ENCODE data around the gene GC.
A peak's percentile ranks its signal among the peaks of the same experiment; 100 is the strongest.
"Not testable (repeated sequence)": the region's sequence is repeated elsewhere in the genome, so short reads cannot be mapped to it uniquely, and the experiment has no call there.

GC gene

GRCh38 chr4:71765350-71765749 is 18.5 kb downstream of the GC start:
- DNase-seq, result no peak

- no peak for DNase-seq
Measured at GRCh38 chr4:71752383-71753042, 31.4 kb downstream of the GC start.

GRCh38 chr4:71749008-71749594 is 34.8 kb downstream of the GC start:
- DNase-seq, result no peak

GRCh38 chr4:71746379-71746778 is 37.5 kb downstream of the GC start:
- DNase-seq, result no peak

- not testable (repeated sequence) for DNase-seq
Measured at GRCh38 chr4:71738782-71739181, 45.1 kb downstream of the GC start.

- DNase-seq, result no peak
Measured at GRCh38 chr4:71732706-71733105, 51.2 kb downstream of the GC start.

- DNase-seq, result no peak
Measured at GRCh38 chr4:71732066-71732465, 51.8 kb downstream of the GC start.

GRCh38 chr4:71729856-71730255 is 54.0 kb downstream of the GC start:
- DNase-seq, result no peak

- DNase-seq, result peak; percentile 18
Measured at GRCh38 chr4:71713611-71714203, 70.2 kb downstream of the GC start.

- DNase-seq, result no peak
Measured at GRCh38 chr4:71711985-71712348, 71.9 kb downstream of the GC start.

GRCh38 chr4:71711044-71711984 is 72.6 kb downstream of the GC start:
- DNase-seq, result no peak

GRCh38 chr4:71709961-71710360 is 73.9 kb downstream of the GC start:
- no peak for DNase-seq

GRCh38 chr4:71698141-71698540 is 85.7 kb downstream of the GC start:
- DNase-seq, result no peak

GRCh38 chr4:71697031-71697430 is 86.8 kb downstream of the GC start:
- DNase-seq, result no peak

- DNase-seq, result no peak
Measured at GRCh38 chr4:71694961-71695360, 88.9 kb downstream of the GC start.

GRCh38 chr4:71692963-71693362 is 90.9 kb downstream of the GC start:
- no peak for DNase-seq

GRCh38 chr4:71692198-71692597 is 91.7 kb downstream of the GC start:
- DNase-seq, result no peak
